IPS-NIHi7 (cell line): ENCODE results near the gene PGAM5.

Source experiments
- DNase-seq: peaks from one replicate; pipeline ENCODE4 v3.0.0; 2012; ENCODE audit warnings: mixed read lengths; ENCODE audit errors: extremely low spot score

Gene PGAM5

GRCh38 chr12:132720606-132721345 is 10.1 kb downstream of the PGAM5 start:
- DNase-seq, result no peak

- DNase-seq, result no peak
Measured at GRCh38 chr12:132723015-132723763, 12.5 kb downstream of the PGAM5 start.

GRCh38 chr12:132723764-132724140 is 13.1 kb downstream of the PGAM5 start:
- no peak for DNase-seq

- peak; percentile 15 for DNase-seq
Measured at GRCh38 chr12:132724506-132725241, 14.0 kb downstream of the PGAM5 start.

- DNase-seq, result no peak
Measured at GRCh38 chr12:132726386-132726785, 15.7 kb downstream of the PGAM5 start.

- no peak for DNase-seq
Measured at GRCh38 chr12:132727091-132727794, 16.6 kb downstream of the PGAM5 start.

- DNase-seq, result no peak
Measured at GRCh38 chr12:132728502-132728901, 17.9 kb downstream of the PGAM5 start.

GRCh38 chr12:132729541-132730320 is 19.1 kb downstream of the PGAM5 start:
- peak; percentile 10 for DNase-seq

- DNase-seq, result no peak
Measured at GRCh38 chr12:132730353-132730752, 19.7 kb downstream of the PGAM5 start.

GRCh38 chr12:132731574-132731973 is 20.9 kb downstream of the PGAM5 start:
- DNase-seq, result no peak

GRCh38 chr12:132734206-132734605 is 23.6 kb downstream of the PGAM5 start:
- DNase-seq, result no peak

GRCh38 chr12:132735496-132735895 is 24.9 kb downstream of the PGAM5 start:
- DNase-seq, result no peak

GRCh38 chr12:132736378-132736777 is 25.7 kb downstream of the PGAM5 start:
- no peak for DNase-seq

GRCh38 chr12:132736913-132737312 is 26.3 kb downstream of the PGAM5 start:
- DNase-seq, result no peak

- DNase-seq, result no peak
Measured at GRCh38 chr12:132739600-132740312, 29.1 kb downstream of the PGAM5 start.

- no peak for DNase-seq
Measured at GRCh38 chr12:132740313-132740646, 29.6 kb downstream of the PGAM5 start.

- no peak for DNase-seq
Measured at GRCh38 chr12:132740652-132741051, 30.0 kb downstream of the PGAM5 start.

- DNase-seq, result no peak
Measured at GRCh38 chr12:132741620-132742019, 31.0 kb downstream of the PGAM5 start.

- DNase-seq, result no peak
Measured at GRCh38 chr12:132743831-132744230, 33.2 kb downstream of the PGAM5 start.

GRCh38 chr12:132746613-132747012 is 36.0 kb downstream of the PGAM5 start:
- DNase-seq, result no peak

GRCh38 chr12:132747395-132747794 is 36.8 kb downstream of the PGAM5 start:
- no peak for DNase-seq
